ENCODE data around the gene SLC29A1. TPM values are rescaled to one million over a fixed set of nuclear protein-coding genes. Genes with fewer than 3 reads are reported as not detected.

SLC29A1 gene
- total and polyA plus RNA-seq, 2 donors (not counting 1 experiment from before 2014, with no cell fraction given): 6.0 to 7.3 TPM

DNA sequence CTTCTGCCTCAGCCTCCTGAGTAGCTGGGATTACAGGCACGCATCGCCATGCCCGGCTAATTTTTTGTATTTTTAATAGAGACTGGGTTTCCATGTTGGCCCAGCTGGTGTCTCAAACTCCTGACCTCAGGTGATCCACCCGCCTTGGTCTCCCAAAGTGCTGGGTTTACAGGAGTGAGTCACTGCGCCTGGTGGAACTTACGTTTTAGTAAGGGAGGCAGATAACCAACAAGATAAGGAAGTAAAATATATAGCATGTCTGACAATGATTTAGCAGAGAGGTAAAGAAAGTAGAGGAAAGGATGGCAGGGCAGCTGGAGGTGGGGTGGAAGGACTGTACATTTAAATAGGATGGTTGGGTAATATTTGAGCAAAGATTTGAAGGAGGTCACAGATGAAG is 19.4 kb upstream of the SLC29A1 start:
- H3K4me3 ChIP-seq (ENCODE audit: control extremely low read depth in 1 of 5, extremely low read depth in 1 of 5, insufficient read depth in 1 of 5, low read depth in 2 of 5, low read length in 4 of 5): no peak overlapping the region
- no peak overlapping the region for H3K27ac Mint-ChIP-seq
- H3K79me2 ChIP-seq (ENCODE audit: control insufficient read depth, insufficient read depth, low read length): no peaks in the 10 kb centered on the region
- ATAC-seq (ENCODE audit: low read depth) (no peak), DNase-seq (no peak)
- peaks cover 10% of the 10 kb centered on the region for H3K27me3 Mint-ChIP-seq
- H3K9ac ChIP-seq (ENCODE audit: low read length): no peak overlapping the region
- H3K27me3 ChIP-seq (replicated peaks in 1 of 4; ENCODE audit: control extremely low read depth in 1 of 4, control insufficient read depth in 3 of 4, insufficient read depth in 4 of 4, low read length in 3 of 4): no peaks in the 10 kb centered on the region
- H2AFZ ChIP-seq (ENCODE audit: insufficient read depth, low read depth, low read length, poor library complexity, severe bottlenecking): no peak overlapping the region
- ChIA-PET POLR2A (no interaction called here), CTCF (no interaction called here)
- no peak overlapping the region for H3K27ac ChIP-seq (ENCODE audit: low read length in 2 of 2)
- TF ChIP-seq EZH2 (IDR thresholded peaks at IDR 0.05; ENCODE audit: borderline replicate concordance, insufficient read depth, low read depth, low read length, poor library complexity, severe bottlenecking): no peak
- no peak for TF ChIP-seq CTCF (IDR thresholded peaks at IDR 0.05)
- WGBS (ENCODE audit: insufficient coverage): 97% methylated on average over 6 of the region's 6 CpGs
- H3K4me2 ChIP-seq (replicated peaks; ENCODE audit: low read depth, low read length, poor library complexity, severe bottlenecking): no peak overlapping the region
- H4K20me1 ChIP-seq (ENCODE audit: control insufficient read depth, insufficient read depth, low read length, poor library complexity, severe bottlenecking): no peaks in the 10 kb centered on the region
- no peaks in the 10 kb centered on the region for H3K4me1 ChIP-seq (ENCODE audit: control insufficient read depth in 2 of 2, insufficient read depth in 2 of 2, low read length in 2 of 2)
- H3K9me3 ChIP-seq (ENCODE audit: control extremely low read depth in 1 of 3, control insufficient read depth in 2 of 3, insufficient read depth in 1 of 3, low read length in 2 of 3): no peaks in the 10 kb centered on the region
- intact Hi-C loops (cut with micrococcal nuclease): no loop called here
- H3K9me3 Mint-ChIP-seq (ENCODE audit: insufficient read depth): no peaks in the 10 kb centered on the region
- no peak overlapping the region for H3K4me3 Mint-ChIP-seq
- no peaks in the 10 kb centered on the region for H3K36me3 ChIP-seq (replicated peaks in 1 of 2; ENCODE audit: control extremely low read depth in 1 of 2, control insufficient read depth in 1 of 2, extremely low read depth in 1 of 2, insufficient read depth in 2 of 2, low read length in 1 of 2)
- H3K4me1 Mint-ChIP-seq: no peaks in the 10 kb centered on the region

- intact Hi-C loops (cut with micrococcal nuclease): no loop called here
Observed at GRCh38 chr6:44207966-44208365, 15.4 kb upstream of the SLC29A1 start.

More at GRCh38 chr6:44207966-44208365, 15.4 kb upstream of the SLC29A1 start:
- Histone ChIP-seq H3K36me3 (replicated peaks in 1 of 2; ENCODE audit: control extremely low read depth in 1 of 2, control insufficient read depth in 1 of 2, extremely low read depth in 1 of 2, insufficient read depth in 2 of 2, low read length in 1 of 2) (no peaks in the 10 kb centered on the region), H3K4me3 (ENCODE audit: control extremely low read depth in 1 of 5, extremely low read depth in 1 of 5, insufficient read depth in 1 of 5, low read depth in 2 of 5, low read length in 4 of 5) (no peak overlapping the region), H3K27me3 (replicated peaks in 1 of 4; ENCODE audit: control extremely low read depth in 1 of 4, control insufficient read depth in 3 of 4, insufficient read depth in 4 of 4, low read length in 3 of 4) (peaks cover 0 to 5% (median 0%) of the 10 kb centered on the region in 4 experiments), H3K9ac (ENCODE audit: low read length) (no peak overlapping the region), H2AFZ (ENCODE audit: insufficient read depth, low read depth, low read length, poor library complexity, severe bottlenecking) (no peak overlapping the region), H3K27ac (ENCODE audit: low read length in 2 of 2) (no peak overlapping the region), H3K4me1 (ENCODE audit: control insufficient read depth in 2 of 2, insufficient read depth in 2 of 2, low read length in 2 of 2) (no peaks in the 10 kb centered on the region), H3K4me2 (replicated peaks; ENCODE audit: low read depth, low read length, poor library complexity, severe bottlenecking) (no peak overlapping the region), H3K9me3 (ENCODE audit: control extremely low read depth in 1 of 3, control insufficient read depth in 2 of 3, insufficient read depth in 1 of 3, low read length in 2 of 3) (no peaks in the 10 kb centered on the region), H4K20me1 (ENCODE audit: control insufficient read depth, insufficient read depth, low read length, poor library complexity, severe bottlenecking) (no peaks in the 10 kb centered on the region), H3K79me2 (ENCODE audit: control insufficient read depth, insufficient read depth, low read length) (no peaks in the 10 kb centered on the region)
- H3K4me1 Mint-ChIP-seq: no peaks in the 10 kb centered on the region
- H3K9me3 Mint-ChIP-seq (ENCODE audit: insufficient read depth): no peaks in the 10 kb centered on the region
- POLR2A ChIA-PET: no interaction called here
- no peak overlapping the region for H3K27ac Mint-ChIP-seq
- DNase-seq (no peak), ATAC-seq (ENCODE audit: low read depth) (no peak)
- no peak overlapping the region for H3K4me3 Mint-ChIP-seq
- 90% methylated on average over 6 of the region's 6 CpGs for WGBS (ENCODE audit: insufficient coverage)
- CTCF ChIA-PET: interaction anchor here (1.0 kb wide), 1 partner anchor 11 kb away, joined by 3 read pairs; no protein-coding TSS in a partner anchor
- H3K27me3 Mint-ChIP-seq: peaks cover 10% of the 10 kb centered on the region
- TF ChIP-seq CTCF (IDR thresholded peaks at IDR 0.05) (no peak), EZH2 (IDR thresholded peaks at IDR 0.05; ENCODE audit: borderline replicate concordance, insufficient read depth, low read depth, low read length, poor library complexity, severe bottlenecking) (no peak)
